GM19455 (cell line): ENCODE results near the gene POLR2J3.
"Not testable (repeated sequence)": the region's sequence is repeated elsewhere in the genome, so short reads cannot be mapped to it uniquely, and the experiment has no call there.

Source experiments
- ATAC-seq: cut with Tn5 transposase; IDR thresholded peaks from one replicate; pipeline ENCODE4 v1.9.1; 2021; ENCODE audit not compliant: unreplicated experiment

Gene POLR2J3

DNA sequence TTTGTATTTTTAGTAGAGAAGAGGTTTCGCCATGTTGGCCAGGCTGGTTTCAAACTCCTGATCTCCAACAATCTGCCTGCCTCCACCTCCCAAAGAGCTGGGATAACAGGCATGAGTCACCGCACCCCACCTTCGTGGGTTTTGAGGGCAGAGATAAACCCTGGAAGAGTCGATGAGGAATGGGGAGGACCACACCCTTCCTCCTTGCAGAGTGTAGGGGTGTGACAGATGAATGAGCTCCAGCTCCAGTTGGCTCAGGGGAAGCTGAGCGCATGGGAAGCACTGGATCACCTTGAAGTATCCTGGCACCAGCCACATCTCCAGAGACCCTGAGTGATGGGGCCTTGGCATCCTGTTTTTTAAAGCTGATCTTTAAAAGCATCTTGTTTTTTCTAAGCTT is 11.1 kb upstream of the POLR2J3 start:
- ATAC-seq, result not testable (repeated sequence)

DNA sequence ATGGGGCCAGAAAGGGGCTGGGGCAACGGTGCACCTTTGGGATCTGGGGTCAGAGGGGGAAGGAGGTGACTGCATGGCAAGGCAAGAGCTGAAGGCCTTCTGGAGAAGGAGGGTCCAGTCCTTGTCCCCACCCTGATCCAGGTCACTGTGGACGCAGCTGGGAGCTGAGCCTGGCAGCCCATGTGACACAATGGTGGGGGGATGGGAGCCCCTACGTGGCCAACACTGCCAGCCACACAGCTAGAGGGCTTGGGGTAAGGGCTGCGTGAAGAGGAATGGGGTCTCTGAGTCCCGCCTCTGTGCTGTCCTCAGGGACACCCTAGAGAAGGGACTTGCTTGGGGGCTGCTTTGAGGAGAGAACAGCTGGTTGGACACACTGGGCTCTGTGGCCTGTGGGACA is 9.3 kb upstream of the POLR2J3 start:
- ATAC-seq, result not testable (repeated sequence)

DNA sequence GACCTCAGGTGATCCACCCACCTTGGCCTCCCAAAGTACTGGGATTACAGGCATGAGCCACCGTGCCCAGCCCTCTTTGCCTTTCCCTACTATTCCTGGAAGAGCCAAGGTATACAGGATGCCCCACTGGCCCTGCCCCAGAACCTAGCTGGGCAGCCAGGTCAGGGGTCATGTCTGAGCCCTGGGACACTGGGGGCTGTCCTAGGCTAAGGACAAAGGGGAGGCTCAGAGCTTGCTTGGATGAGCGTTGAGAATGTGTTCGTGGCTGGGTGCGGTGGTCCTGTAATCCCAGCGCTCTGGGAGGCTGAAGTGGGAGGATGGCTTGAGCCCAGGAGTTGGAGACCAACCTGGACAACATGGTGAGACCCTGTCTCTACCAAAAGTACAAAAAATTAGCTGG is 6.1 kb upstream of the POLR2J3 start:
- not testable (repeated sequence) for ATAC-seq

DNA sequence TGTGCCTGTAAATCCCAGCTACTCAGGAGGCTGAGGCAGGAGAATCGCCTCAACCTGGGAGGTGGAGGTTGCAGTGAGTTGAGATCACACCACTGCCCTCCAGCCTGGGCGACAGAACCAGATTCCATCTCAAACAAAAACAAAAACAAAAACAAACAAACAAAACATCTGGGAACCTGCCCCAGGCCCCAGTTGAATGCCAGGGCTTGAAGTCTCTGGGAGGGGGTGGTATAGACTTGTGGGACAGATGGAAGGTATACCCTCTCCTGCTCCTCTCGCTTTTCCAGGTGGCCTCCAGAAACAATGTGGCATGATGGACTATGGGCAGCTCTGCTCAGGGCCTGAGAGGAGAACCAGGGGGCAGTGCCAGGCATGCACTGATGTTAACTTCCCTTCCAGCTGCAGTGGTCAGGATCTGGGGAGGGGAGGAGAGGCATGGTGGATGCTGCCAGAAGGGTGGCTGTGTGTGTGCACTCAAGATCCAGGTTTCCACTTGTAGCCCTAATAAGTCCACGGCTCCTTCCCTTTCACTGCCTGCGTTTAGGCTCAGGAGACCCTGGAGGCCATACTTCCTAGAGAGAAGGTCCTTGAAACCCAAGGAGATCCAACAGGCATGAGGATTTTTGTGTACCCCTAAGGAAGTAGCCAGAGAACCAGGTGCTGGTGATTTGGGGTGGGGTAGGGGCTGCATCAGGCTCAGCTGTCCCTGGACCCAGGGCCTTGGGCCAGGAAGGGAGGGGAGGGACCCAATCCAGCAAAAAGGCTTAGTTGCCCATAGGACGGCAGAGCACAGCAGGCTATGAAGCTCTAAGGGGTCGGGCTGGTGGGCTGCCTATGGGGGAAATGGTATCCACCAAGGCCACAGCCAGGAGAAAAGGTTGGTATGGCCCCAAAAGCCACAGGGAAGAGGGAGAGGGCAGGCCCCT is 5.2 kb upstream of the POLR2J3 start:
- ATAC-seq, result not testable (repeated sequence)

DNA sequence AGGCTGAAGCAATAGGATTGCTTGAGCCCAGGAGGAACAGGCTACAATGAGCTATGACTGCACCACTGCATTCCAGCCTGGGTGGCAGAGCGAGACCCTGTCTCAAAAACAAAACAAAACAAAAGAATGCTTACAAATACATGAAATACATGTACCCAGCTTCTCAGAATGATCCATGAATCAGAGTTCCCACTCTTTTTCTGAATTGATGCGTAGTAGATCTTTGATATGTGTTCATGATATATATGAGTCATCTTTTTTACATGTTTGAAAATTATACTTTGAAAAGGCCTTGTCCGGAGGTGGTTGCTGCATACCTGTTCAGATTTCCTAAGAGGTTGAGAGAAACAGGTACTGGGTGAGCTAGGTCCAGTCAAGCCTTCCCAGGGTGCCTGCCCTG is 4.0 kb upstream of the POLR2J3 start:
- not testable (repeated sequence) for ATAC-seq

DNA sequence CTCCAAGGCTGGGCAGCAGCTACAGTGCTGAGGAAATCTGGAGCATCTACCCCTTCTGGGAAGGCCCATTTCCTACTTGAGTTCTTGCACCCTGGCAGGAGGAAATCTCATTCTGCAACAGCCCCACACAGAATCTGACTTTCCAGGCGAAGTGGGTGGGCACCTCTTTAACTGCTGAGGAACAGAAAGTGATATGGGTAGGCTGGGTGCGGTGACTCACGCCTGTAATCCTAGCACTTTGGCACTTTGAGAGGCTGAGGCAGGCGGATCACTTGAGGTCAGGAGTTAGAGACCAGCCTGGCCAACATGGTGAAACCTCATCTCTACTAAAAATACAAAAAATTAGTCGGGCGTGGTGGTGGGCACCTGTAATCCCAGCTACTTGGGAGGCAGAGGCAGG is 2.2 kb upstream of the POLR2J3 start:
- not testable (repeated sequence) for ATAC-seq

DNA sequence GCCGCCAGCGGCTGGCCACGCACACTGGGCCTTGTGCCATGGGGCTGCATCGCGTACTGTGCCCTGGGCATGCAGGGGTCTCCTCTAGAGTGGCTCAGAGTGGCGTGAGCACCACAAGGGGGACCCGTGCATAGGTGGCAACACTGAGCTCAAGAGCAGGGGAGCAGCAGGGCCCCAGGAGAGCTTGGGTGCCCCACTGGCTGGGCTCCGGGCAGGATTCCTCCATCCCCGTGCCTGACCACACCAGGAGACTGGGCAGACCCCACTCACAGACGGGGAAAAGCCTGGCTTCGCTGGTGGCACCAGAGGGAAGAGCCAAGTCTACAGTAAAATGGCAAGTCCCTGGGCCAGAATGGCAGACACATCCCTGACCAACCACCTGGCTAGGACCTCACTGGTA is 3.8 kb downstream of the POLR2J3 start:
- not testable (repeated sequence) for ATAC-seq

DNA sequence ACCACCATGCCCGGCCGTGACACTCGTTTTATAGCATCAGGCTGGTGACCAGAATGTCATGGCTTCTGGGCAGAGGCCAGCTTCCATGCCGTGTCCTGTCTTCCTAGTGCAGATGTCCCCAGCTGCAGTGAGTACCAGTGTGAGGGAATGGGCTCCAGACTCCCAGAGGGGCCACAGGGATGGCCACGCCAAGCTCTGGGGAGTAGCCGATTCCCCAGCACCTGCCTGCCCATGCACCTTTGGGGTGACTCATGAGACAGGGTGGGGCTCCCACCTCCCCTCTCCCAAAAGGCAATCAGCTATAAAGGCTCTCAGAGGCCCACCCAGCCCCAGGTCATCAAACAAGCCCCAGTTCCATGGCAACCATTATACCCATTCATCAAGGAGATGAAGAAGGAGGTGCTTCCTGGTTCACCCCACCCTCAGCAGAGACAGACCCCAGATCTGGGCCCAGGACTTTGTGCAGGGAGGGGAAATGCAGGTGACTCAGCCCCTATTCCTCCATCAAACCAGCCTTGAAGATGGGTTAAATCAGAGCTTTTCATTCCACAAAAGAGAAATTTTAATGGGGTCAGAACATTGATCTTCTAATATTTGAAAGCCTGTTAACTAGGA is 21.5 kb downstream of the POLR2J3 start, which contains the start of gene SPDYE2:
TSS of gene SPDYE2 (plus strand) at position 419 of the 615 bp plus-strand sequence. CDS start 2,030 bp downstream, outside the sequence.
- ATAC-seq, result not testable (repeated sequence)

DNA sequence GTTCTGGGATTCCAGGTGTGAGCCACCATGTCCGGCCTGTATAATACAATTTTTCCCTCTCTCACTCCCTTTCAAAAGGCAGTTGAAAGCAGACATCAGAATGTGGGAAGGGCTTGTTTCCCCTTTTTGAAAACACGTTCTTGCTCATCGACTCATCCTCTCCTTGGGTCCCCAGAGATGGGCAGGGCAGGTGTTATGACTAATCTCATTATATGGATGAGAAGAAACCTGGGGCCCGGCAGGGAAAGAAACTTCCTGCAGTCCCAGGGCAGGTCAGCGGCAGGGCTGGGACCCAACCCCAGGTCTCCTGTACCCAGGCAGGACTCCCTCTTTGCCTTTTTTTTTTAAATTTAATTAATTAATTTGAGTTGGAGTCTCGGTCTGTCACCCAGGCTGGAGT is 26.0 kb downstream of the POLR2J3 start:
- ATAC-seq, result not testable (repeated sequence)

DNA sequence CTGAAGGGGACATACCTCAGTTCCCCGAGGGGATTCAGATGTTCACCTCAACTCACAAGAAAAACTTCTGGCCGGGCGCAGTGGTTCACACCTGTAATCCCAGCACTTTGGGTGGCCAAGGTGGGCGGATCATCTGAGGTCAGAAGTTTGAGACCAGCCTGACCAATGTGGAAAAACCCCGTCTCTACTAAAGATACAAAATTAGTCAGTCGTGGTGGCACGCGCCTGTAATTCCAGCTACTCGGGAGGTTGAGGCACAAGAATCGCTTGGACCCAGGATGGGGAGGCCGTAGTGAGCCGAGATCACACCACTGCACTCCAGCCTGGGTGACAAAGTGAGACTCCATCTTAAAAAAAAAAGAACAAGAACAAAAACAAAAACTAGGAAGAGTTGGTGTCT is 27.1 kb downstream of the POLR2J3 start:
- ATAC-seq, result not testable (repeated sequence)

DNA sequence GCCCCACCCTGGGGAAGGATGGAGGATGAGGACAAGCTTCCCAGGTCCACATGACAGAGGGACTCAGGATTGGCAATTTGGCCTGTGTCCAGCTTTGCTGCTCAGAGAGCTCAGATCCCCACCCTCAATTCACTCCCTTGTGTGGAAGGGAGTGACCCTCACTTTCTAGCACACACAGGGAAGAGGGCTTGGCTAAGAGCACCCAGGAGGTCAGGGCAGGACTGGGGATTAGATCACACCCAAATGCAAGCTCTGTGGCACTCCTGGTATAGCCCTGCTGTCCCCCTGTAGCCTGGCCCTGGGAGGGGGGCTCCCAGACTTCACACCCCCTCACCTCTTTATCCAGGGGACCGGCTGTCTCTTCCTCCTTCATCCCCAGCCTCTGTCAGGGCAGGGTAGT is 28.0 kb downstream of the POLR2J3 start:
- ATAC-seq, result not testable (repeated sequence)

DNA sequence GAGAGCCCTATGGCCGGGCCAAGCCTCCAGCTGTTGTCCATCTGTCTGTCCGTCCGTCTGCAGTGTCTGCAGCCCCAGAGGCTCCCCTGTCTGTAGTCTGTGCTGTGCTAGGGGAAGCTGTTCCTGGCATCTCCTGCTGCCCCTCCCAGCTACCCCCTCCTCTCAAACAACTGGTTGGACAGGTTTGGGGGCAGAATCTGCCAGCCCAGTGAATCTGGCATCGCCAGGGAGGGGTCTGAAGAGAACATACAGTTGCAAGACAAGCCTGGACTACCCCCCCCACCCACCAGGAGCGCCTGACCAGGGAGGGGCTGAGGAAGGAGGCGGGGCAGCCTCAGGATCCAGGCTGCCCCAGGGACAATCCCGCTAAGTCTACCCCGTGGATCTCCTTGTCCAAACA is 28.8 kb downstream of the POLR2J3 start, which contains the start of gene UPK3BL2:
TSS of gene UPK3BL2 (minus strand) at position 101 of the 400 bp plus-strand sequence. CDS start at position 41, 60 bp downstream.
- not testable (repeated sequence) for ATAC-seq

DNA sequence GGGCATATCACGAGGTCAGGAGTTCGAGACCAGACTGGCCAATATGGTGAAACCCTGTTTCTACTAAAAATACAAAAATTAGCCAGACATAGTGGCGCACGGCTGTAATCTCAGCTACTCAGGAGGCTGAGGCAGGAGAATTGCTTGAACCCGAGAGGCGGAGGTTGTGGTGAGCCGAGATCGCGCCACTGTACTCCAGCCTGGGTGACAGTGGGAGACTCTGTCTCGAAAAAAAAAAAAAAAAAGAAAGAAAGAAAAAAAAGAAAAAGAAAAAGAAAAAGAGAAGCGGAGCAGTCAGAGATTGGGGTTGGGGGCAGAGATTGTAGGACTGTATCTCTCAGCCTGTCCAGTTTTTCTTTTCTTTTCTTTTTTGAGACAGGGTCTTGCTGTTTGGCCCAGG is 29.6 kb downstream of the POLR2J3 start:
- ATAC-seq, result not testable (repeated sequence)

DNA sequence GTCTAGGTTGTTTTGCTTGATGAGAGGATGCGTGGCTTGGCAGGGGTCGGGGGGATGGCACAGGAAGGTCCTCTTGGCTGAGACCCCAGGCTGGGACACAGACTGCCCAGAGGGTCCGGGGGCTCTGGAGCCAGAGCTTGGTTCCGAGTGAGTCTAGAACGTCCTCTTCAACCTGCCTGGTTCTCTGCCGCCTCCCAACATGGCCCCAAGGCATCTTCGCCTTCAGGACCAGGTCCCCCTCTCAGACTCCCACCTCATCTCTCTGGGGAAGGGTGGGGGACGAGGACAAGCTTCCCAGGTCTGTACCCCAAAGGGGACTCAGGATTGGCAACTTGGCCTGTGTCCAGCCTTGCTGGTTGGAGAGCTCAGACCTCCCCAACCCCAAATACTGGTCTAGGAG is 30.3 kb downstream of the POLR2J3 start:
- ATAC-seq, result not testable (repeated sequence)

DNA sequence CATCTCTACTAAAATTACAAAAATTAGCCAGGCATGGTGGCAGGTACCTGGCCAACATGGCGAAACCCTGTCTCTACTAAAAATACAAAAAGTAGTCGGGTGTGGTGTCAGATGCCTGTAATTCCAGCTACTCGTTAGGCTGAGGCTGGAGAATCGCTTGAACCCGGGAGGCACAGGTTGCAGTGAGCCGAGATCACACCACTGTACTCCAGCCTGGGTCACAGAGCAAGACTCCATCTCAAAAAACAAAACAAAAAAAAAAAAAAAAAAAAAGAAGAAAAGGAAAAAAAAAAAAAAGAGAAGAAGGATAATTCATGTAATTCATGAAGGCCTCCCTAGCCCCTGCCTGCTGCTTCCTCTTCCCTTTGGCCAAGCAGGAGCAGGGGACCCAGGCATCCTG is 31.8 kb downstream of the POLR2J3 start:
- not testable (repeated sequence) for ATAC-seq

DNA sequence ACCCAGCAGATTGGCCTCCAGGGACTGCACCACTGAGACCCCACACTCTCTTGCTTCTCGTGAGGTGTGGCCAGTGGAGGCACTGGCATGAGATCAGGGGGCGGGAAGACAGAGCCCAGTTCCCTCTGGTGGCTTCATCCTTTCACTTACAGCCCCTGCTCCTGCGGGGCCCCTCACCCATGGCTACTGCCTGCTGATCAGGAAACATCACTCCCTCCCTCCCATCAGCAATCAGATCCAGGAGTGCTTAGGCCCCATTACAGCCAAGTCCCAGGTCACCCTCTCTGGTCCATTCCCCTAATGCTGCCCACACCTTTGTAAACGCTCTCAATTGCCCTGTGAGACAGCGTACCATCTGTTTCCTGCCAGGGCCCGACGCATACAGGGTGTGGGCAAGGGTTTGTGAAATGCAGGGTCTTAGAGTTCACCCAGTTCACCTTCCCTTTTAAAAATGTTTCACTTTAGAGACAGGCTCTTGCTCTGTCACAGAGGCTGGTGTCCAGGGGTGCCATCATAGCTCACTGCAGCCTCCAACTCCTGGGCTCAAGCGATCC is 37.2 kb downstream of the POLR2J3 start:
- ATAC-seq, result not testable (repeated sequence)

DNA sequence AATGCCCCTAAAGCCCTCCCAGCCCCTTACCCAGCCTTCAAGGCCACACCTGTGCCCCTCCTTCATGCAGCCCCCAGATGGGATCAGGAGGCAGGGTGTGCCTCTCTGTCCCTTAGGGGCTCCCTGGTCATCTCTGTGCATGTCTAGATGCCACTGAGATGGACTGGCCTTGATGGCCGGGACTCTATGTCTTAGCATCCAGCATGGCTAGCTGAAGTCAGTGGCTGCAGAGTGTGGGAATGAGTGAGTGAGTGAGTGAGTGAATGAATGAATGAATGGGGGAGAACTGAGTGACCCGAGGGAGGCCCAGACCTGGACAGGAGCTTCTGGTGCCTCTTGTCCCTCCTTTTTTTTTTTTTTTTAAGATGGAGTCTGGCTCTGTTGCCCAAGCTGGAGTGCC is 40.3 kb downstream of the POLR2J3 start:
- not testable (repeated sequence) for ATAC-seq

DNA sequence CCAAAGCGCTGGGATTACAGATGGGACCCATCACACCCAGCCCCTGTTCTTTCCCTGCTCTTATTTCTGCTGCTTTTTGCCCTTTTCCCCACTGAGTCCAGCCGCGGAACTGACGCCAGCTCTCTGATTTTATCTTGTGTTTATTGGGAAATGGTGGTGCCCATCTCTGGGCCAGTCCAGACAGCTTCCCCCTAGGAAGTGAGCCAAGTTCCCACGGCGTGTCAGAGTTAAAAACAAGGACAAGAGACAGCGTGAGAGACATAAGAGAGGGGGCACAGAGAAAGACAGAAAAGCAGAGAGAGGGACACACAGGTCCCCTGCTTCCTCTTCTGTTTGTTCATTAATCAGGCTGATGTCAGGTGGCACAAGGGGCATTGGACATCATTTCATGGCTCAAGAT is 40.8 kb downstream of the POLR2J3 start:
- not testable (repeated sequence) for ATAC-seq

DNA sequence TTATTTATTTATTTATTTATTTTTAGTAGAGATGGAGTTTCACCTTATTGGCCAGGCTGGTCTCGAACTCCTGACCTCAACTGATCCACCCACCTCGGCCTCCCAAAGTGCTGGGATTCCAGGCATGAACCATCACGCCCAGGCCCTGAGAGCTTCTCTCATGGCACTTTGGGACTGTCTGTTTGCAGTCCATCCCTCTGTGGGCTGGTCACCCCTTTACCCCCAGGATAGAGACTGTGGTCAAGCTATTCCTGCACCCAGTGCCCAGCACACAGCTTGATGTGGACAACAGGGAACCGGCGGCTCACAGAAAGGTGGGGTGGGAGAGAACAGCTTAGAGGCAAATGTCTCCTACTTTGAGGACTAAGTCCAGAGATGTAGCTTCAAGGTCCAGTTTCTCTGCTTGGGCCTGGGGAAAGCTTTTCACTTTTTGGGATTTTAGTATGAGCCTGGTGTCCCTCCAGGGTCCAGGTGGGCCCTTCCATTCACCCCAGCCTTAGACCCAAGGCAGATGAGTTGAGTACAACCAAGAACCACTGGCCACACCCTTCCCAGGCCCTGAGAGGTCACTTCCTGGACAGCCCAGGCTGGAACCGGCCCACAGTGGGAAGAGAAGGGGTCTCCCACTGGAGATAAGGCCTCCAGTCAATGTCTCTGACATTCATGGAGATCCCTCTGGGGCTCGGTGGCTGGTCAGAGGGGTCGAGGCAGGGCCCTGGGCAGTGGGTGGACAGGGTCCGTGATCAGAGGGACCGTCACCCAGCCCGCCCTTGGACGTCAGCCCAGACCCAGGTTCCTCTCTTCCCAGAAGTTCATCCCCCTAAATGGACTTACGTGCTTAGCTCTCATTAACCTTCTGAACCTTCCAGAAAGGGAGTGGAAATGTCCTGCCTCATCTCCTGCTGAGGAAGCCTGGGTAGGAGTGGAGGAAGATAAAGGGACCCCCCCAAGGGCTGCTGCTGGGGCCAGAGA is 44.3 kb downstream of the POLR2J3 start:
- ATAC-seq, result not testable (repeated sequence)

DNA sequence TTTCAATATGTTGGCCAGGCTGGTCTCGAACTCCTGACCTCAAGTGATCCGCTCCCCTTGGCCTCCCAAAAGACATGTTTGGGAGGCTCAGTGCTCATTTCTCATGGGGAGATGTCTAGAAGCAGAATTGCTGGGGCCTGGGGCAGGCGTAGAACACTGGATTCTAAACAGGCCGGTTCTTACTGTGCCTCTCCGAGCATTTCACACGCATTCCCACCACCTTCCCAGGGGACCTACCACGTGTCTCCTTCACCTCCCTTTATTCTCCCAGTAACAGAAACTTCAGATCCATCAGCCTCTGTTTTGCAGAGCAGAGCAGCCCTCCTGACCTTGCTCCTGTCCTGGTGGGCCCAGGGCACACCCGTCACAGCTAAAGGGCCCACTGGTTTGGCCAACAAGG is 45.2 kb downstream of the POLR2J3 start:
- not testable (repeated sequence) for ATAC-seq
